Stomach smooth muscle (tissue), 2 donors: ENCODE data around the gene MOB3B.

Experiments
- H3K27ac ChIP-seq: one replicate; pipeline ENCODE4 v1.7.0; 2013; ENCODE audit warnings: mild to moderate bottlenecking, low read length, inconsistent platforms
- H3K27me3 ChIP-seq, 2 donors: one replicate each; pipeline ENCODE4 v1.7.0; 2013; ENCODE audit warnings: low read length in 2 of 2; ENCODE audit not compliant: insufficient read depth in 2 of 2, control insufficient read depth in 1 of 2
- H3K36me3 ChIP-seq, 2 donors: one replicate each; pipeline ENCODE4 v1.7.0; 2013; ENCODE audit warnings: low read length in 2 of 2; ENCODE audit not compliant: control insufficient read depth in 2 of 2, insufficient read depth in 2 of 2
- H3K4me1 ChIP-seq: one replicate; pipeline ENCODE4 v1.7.0; 2013; ENCODE audit warnings: low read length; ENCODE audit not compliant: control insufficient read depth, insufficient read depth
- H3K4me3 ChIP-seq, 2 donors: one replicate each; pipeline ENCODE4 v1.7.0; 2013; ENCODE audit warnings: low read length in 2 of 2
- H3K9ac ChIP-seq, 2 donors: one replicate each; pipeline ENCODE4 v1.7.0; 2013; ENCODE audit warnings: low read length in 2 of 2, mild to moderate bottlenecking in 1 of 2
- H3K9me3 ChIP-seq, 2 donors: one replicate each; pipeline ENCODE4 v1.7.0; 2013; ENCODE audit warnings: low read length in 2 of 2; ENCODE audit not compliant: control insufficient read depth in 2 of 2
- donor health status: healthy.
- donor health status: Pancreatic carcinoma.

The MOB3B gene

DNA sequence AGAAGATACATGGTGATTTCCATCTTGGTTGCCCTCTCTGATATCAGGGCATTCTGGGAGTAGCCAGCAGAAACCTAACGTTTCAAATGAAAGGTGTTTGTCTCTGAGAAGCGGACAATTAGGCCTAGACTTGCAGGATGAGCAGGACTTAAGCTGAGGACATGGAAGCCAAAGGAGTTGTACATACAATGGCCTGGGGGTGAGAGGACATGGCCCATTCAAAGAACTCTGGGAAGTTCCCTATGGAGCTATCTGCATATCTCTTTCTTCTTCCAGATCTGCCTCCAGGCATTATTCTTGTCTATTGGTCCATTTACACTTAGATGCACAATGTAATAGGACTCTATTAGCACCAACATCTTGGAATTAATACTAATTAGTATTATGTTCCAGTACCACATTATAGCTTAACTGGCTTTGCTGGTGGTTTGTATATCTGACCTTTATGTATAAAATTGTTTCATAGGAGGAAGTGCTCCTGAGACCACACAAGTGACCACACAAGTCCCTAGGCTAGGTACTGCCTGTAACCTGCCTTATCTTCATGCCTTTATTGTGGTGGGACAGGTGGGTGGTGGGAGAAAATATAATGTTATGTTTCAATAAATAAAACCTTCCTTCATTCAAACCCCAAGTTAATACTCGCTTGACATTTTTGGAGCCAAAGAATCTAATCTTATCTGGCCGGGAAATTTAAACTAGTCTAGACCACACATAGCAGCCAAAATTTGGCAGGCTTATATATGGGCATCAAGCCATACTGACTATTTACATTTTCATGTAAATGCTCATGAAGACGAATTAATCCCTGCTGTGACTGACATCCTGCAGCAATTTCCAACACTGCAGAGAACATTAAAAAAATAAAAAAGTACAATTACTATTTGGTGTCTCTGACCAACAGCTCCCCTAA is 180.6 kb downstream of the MOB3B start:
- peaks cover 49% of the 10 kb centered on the region for H3K4me1 ChIP-seq
- no peaks in the 10 kb centered on the region for H3K36me3 ChIP-seq
- H3K27ac ChIP-seq: no peak overlapping the region
- no peak overlapping the region for H3K4me3 ChIP-seq
- no peak overlapping the region for H3K9ac ChIP-seq
- no peaks in the 10 kb centered on the region for H3K9me3 ChIP-seq
- no peaks in the 10 kb centered on the region for H3K27me3 ChIP-seq

- H3K27ac ChIP-seq: no peak overlapping the region
- no peaks in the 10 kb centered on the region for H3K9me3 ChIP-seq
- H3K4me3 ChIP-seq: no peak overlapping the region
- H3K36me3 ChIP-seq: no peaks in the 10 kb centered on the region
- H3K4me1 ChIP-seq: peaks cover 42% of the 10 kb centered on the region
- no peaks in the 10 kb centered on the region for H3K27me3 ChIP-seq
- no peak overlapping the region for H3K9ac ChIP-seq
These were observed 181.7 kb downstream of the MOB3B start for GRCh38 chr9:27347889-27348288.

DNA sequence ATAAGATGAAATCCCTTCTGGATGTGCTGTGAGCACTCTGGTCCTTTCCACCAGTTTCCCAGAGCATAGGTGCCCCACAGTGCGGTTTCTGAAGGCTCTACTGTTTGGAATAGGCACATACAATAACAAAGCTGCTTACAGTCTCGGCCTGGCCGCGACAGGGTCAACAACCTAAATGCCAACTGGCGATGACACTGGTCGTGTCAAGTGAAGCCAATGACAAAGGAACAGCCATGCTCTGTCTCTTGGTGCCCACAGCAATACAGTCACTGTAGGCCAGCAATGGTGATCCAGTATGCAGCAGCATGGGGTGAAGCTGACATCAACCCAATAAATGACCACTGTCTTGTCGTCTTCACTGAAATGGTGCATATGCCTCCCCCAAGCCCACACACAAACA is 184.8 kb downstream of the MOB3B start:
- H3K36me3 ChIP-seq: no peaks in the 10 kb centered on the region
- H3K9ac ChIP-seq: no peak overlapping the region
- no peak overlapping the region for H3K27ac ChIP-seq
- no peaks in the 10 kb centered on the region for H3K27me3 ChIP-seq
- H3K4me3 ChIP-seq: no peak overlapping the region
- H3K9me3 ChIP-seq: no peaks in the 10 kb centered on the region
- H3K4me1 ChIP-seq: peaks cover 43% of the 10 kb centered on the region

GRCh38 chr9:27341545-27342294 is 187.9 kb downstream of the MOB3B start:
- H3K36me3 ChIP-seq: no peaks in the 10 kb centered on the region
- H3K27ac ChIP-seq: no peak overlapping the region
- peaks cover 55% of the 10 kb centered on the region for H3K4me1 ChIP-seq
- no peaks in the 10 kb centered on the region for H3K27me3 ChIP-seq
- no peak overlapping the region for H3K9ac ChIP-seq
- H3K9me3 ChIP-seq: no peaks in the 10 kb centered on the region
- no peak overlapping the region for H3K4me3 ChIP-seq

GRCh38 chr9:27340961-27341511 is 188.6 kb downstream of the MOB3B start:
- Histone ChIP-seq H3K9me3 (no peaks in the 10 kb centered on the region), H3K9ac (no peak overlapping the region), H3K27me3 (no peaks in the 10 kb centered on the region), H3K4me1 (peaks cover 56% of the 10 kb centered on the region), H3K4me3 (no peak overlapping the region), H3K27ac (no peak overlapping the region), H3K36me3 (no peaks in the 10 kb centered on the region)

- Histone ChIP-seq H3K4me1 (peaks cover 50% of the 10 kb centered on the region), H3K27ac (no peak overlapping the region), H3K4me3 (no peak overlapping the region)
These were observed 189.3 kb downstream of the MOB3B start for GRCh38 chr9:27340285-27340674.

DNA sequence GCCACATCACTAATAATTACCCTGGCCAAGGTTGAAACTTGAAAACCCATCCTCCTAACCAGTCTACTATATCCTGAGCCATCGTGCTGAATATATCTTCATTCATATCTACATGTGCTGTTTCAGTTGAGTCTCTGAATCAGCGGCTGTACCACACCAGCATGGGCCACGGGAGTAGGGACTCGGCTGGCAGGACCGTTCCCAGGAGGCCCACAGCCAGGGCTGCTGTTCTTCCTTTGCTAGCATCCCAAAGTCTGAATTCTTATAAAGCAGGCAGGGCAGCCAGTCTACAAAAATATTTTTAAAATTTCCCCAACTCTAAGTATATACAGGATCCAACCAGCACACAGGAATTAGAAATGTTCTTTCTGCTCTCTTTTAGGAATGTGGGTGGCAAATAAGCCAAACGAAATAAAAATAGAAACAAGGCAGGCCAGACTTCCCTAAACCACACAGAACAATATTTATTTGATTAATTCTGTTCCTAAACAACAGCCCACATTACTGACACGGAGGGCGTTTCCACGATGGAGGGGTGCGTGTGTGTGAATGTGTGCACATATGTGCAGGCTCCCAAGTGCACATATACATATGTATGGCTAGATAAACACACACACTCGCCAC is 189.8 kb downstream of the MOB3B start:
- Histone ChIP-seq H3K9me3 (no peaks in the 10 kb centered on the region), H3K9ac (peak overlapping the region in 1 of 2 donors; percentile 29), H3K4me3 (peak overlapping the region; percentile 29 to 35), H3K27ac (peak overlapping the region; percentile 37), H3K4me1 (peaks cover 50% of the 10 kb centered on the region), H3K27me3 (no peaks in the 10 kb centered on the region), H3K36me3 (no peaks in the 10 kb centered on the region)

More at GRCh38 chr9:27340285-27340674, 189.3 kb downstream of the MOB3B start:
- H3K9ac ChIP-seq: no peak overlapping the region
- no peaks in the 10 kb centered on the region for H3K36me3 ChIP-seq
- H3K9me3 ChIP-seq: no peaks in the 10 kb centered on the region
- no peaks in the 10 kb centered on the region for H3K27me3 ChIP-seq

- Histone ChIP-seq H3K27me3 (no peaks in the 10 kb centered on the region), H3K9me3 (no peaks in the 10 kb centered on the region), H3K27ac (peak overlapping the region; percentile 37), H3K9ac (no peak overlapping the region), H3K4me1 (peaks cover 54% of the 10 kb centered on the region), H3K36me3 (no peaks in the 10 kb centered on the region), H3K4me3 (no peak overlapping the region)
These were observed 191.1 kb downstream of the MOB3B start for GRCh38 chr9:27338527-27338903.

GRCh38 chr9:27337833-27338526 is 191.6 kb downstream of the MOB3B start:
- Histone ChIP-seq H3K27ac (peak overlapping the region; percentile 37), H3K9ac (no peak overlapping the region), H3K4me1 (peaks cover 57% of the 10 kb centered on the region), H3K27me3 (no peaks in the 10 kb centered on the region), H3K4me3 (no peak overlapping the region), H3K9me3 (no peaks in the 10 kb centered on the region), H3K36me3 (no peaks in the 10 kb centered on the region)

DNA sequence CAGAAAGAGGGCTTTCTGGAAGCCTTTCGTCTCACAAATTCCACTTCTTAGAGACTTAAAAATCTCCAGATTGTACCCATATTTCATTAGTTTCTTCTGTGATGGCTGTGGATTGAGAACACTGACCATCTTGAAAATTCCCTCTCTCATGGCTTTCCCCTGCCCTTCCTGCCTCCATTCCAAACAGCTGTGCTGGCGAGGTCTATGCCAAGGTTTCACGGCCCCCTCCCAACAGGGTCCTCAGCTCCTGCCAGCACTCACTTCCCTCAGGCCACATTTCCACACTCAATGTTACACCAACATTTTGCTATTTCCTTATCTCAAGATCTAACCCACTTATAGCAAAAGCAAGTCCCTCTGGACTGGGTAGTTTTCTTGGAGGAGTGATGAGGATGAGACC is 192.4 kb downstream of the MOB3B start:
- Histone ChIP-seq H3K9me3 (no peaks in the 10 kb centered on the region), H3K27me3 (no peaks in the 10 kb centered on the region), H3K4me1 (peaks cover 57% of the 10 kb centered on the region), H3K4me3 (no peak overlapping the region), H3K9ac (no peak overlapping the region), H3K27ac (no peak overlapping the region), H3K36me3 (no peaks in the 10 kb centered on the region)
